Epidermal melanocyte (primary cell): Measurements from ENCODE around the gene MRPS7.

Source experiments
- DNase-seq: peaks from one replicate; pipeline ENCODE4 v3.0.0; 2011; ENCODE audit warnings: low spot score; ENCODE audit not compliant: insufficient read length

MRPS7 gene

GRCh38 chr17:75308732-75309629, 47.3 kb downstream of the MRPS7 start:
- no peak for DNase-seq

- DNase-seq, result no peak
Measured at GRCh38 chr17:75313941-75314551, 52.4 kb downstream of the MRPS7 start.

- no peak for DNase-seq
Measured at GRCh38 chr17:75315541-75316243, 54.0 kb downstream of the MRPS7 start.
